Measurements from ENCODE around the gene SLC12A7. TPM values are rescaled to one million over a fixed set of nuclear protein-coding genes. Genes with fewer than 3 reads are reported as not detected.
A peak's percentile ranks its signal among the peaks of the same experiment; 100 is the strongest.
"Not testable (repeated sequence)": the region's sequence is repeated elsewhere in the genome, so short reads cannot be mapped to it uniquely, and the experiment has no call there.

SLC12A7 gene
- total RNA-seq, 2 donors from 2014 or later: 27.6 to 138 TPM

DNA sequence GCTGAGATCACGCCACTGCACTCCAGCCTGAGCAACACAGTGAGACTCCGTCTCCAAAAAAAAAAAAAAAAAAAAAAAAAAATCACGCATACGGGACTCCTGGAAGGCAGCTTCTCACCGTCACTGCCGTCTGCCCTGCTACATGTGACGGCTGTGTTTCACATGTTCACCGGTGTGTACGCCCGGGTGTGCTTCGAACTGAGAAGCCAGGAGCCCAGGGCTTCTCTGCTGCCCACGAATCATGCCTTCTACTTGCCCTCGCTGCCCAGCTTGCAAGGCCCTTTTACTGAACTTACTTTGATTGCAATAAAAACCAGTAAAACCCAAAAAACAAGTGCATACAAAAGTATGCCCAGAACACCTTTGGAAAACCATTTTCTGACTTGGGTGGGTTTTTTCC lies 109.0 kb downstream of the SLC12A7 start:
- TF ChIP-seq, protein P1, sequence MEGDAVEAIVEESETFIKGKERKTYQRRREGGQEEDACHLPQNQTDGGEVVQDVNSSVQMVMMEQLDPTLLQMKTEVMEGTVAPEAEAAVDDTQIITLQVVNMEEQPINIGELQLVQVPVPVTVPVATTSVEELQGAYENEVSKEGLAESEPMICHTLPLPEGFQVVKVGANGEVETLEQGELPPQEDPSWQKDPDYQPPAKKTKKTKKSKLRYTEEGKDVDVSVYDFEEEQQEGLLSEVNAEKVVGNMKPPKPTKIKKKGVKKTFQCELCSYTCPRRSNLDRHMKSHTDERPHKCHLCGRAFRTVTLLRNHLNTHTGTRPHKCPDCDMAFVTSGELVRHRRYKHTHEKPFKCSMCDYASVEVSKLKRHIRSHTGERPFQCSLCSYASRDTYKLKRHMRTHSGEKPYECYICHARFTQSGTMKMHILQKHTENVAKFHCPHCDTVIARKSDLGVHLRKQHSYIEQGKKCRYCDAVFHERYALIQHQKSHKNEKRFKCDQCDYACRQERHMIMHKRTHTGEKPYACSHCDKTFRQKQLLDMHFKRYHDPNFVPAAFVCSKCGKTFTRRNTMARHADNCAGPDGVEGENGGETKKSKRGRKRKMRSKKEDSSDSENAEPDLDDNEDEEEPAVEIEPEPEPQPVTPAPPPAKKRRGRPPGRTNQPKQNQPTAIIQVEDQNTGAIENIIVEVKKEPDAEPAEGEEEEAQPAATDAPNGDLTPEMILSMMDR (IDR thresholded peaks at IDR 0.05): no peak
- TF ChIP-seq POLR2AphosphoS5 (IDR thresholded peaks at IDR 0.05): no peak
- no peak for TF ChIP-seq POLR2A (IDR thresholded peaks at IDR 0.05)
- Histone ChIP-seq H3K27ac (no peak overlapping the region), H3K4me1 (replicated peaks) (no peaks in the 10 kb centered on the region), H3K4me3 (no peak overlapping the region), H3K27me3 (replicated peaks; ENCODE audit: insufficient read depth) (no peaks in the 10 kb centered on the region), H3K36me3 (no peaks in the 10 kb centered on the region), H3K9me3 (no peaks in the 10 kb centered on the region)
- 50% methylated on average over 13 of the region's 13 CpGs for WGBS
- intact Hi-C loops (cut with DNase I): loop anchor here (5.0 kb wide), 1 partner anchor 76 kb away; no protein-coding TSS in a partner anchor
- DNase-seq (ENCODE audit: low spot score): no peak

DNA sequence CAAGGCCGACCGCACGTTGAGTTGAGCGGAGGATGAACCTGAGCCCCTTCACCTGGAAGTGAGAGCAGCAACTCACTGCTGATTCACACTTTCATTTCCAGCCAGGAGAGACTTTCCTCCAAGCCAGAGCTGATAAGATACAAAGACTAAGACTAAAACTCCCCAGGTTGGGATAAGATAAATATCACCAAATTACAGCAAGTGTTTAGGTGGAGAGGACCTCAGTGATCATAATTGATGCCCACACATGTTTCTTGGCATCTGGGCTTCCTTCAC lies 109.7 kb downstream of the SLC12A7 start:
- 86% methylated on average over 4 of the region's 4 CpGs for WGBS
- no peak overlapping the region for H3K27ac ChIP-seq

DNA sequence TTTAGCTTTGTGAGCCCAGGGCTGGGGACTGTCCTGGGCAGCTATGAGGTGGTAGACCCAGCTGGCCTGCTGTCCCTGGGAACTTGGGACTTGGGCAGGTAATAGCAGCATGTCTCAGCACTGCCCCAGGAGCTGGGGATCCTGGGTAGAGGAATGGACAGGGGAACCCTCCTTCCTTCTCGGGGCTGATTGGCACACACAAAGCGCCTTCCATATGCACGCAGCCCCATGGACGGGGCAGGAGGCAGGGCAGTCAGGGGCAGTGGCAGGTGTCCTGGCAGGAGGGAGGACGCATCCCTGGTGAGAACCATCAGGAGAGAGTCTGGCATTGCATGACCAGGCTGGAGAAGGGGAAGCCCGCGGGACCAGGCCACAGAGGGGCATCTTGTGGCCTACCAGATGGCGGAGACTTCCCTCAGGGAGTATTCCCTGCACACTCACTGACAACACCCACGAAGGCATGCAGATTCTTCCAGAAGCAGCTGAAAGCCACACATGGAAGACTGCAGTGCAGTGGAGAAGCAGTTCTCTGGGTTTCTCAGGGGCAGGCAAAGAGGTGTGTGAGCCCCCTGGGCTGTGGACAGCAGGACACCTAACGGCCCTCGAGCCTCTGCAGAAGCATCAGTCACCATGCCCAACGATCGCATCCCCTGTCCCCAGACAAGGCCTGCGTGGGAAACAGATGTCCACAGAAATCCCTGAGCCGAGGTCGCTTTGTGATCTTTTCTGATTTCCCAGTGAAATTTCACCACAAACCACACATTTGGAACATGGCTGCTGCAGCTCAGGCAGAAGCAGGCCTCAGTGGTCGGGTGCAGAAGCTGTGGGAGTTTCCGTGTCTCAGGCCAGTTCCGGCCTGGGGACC lies 110.2 kb downstream of the SLC12A7 start:
- no peaks in the 10 kb centered on the region for H3K36me3 ChIP-seq
- no peak overlapping the region for H3K27ac ChIP-seq
- H3K4me1 ChIP-seq (replicated peaks): no peaks in the 10 kb centered on the region
- 92% methylated on average over 18 of the region's 19 CpGs for WGBS
- TF ChIP-seq POLR2A (IDR thresholded peaks at IDR 0.05) (no peak), POLR2AphosphoS5 (IDR thresholded peaks at IDR 0.05) (no peak)
- TF ChIP-seq, protein P1 (IDR thresholded peaks at IDR 0.05): no peak
- no peak overlapping the region for H3K4me3 ChIP-seq
- peak; percentile 4 for DNase-seq (ENCODE audit: low spot score)
- H3K27me3 ChIP-seq (replicated peaks; ENCODE audit: insufficient read depth): no peaks in the 10 kb centered on the region
- no peaks in the 10 kb centered on the region for H3K9me3 ChIP-seq
- intact Hi-C loops (cut with DNase I): loop anchor here (5.0 kb wide), 1 partner anchor 74 kb away; no protein-coding TSS in a partner anchor

More for the DNA sequence above, 109.7 kb downstream of the SLC12A7 start:
- TF ChIP-seq POLR2A (IDR thresholded peaks at IDR 0.05) (no peak), POLR2AphosphoS5 (IDR thresholded peaks at IDR 0.05) (no peak)
- TF ChIP-seq, protein P1 (IDR thresholded peaks at IDR 0.05): no peak
- no peaks in the 10 kb centered on the region for H3K9me3 ChIP-seq
- no peak for DNase-seq (ENCODE audit: low spot score)
- no peaks in the 10 kb centered on the region for H3K4me1 ChIP-seq (replicated peaks)
- H3K4me3 ChIP-seq: no peak overlapping the region
- no peaks in the 10 kb centered on the region for H3K27me3 ChIP-seq (replicated peaks; ENCODE audit: insufficient read depth)
- intact Hi-C loops (cut with DNase I): loop anchor here (5.0 kb wide), 1 partner anchor 75 kb away; no protein-coding TSS in a partner anchor
- H3K36me3 ChIP-seq: no peaks in the 10 kb centered on the region

GRCh38 chr5:1000831-1001230 lies 111.0 kb downstream of the SLC12A7 start:
- not testable (repeated sequence) for H3K9me3 ChIP-seq; H3K4me1 ChIP-seq (replicated peaks); H3K27ac ChIP-seq; H3K4me3 ChIP-seq; H3K27me3 ChIP-seq (replicated peaks; ENCODE audit: insufficient read depth); DNase-seq (ENCODE audit: low spot score); H3K36me3 ChIP-seq
- intact Hi-C loops (cut with DNase I): loop anchor here (5.0 kb wide), 1 partner anchor 74 kb away; no protein-coding TSS in a partner anchor
- 95% methylated on average over 11 of the region's 11 CpGs for WGBS

Small RNA genes within 50 kb of the gene (microRNA-seq; reads per million reads assigned to microRNA genes)
- gene MIR4635: not detected

Small RNA genes within 50 kb of the gene (small RNA-seq; reads per million reads assigned to genes)
- 0 reads per million in 2 donors for gene MIR4635

Other genes with a start within 250 kb of the SLC12A7 start
- gene BRD9, start 219.3 kb downstream of the SLC12A7 start, total RNA-seq: 10 to 100 TPM; 17.9 to 46.2 TPM
- 10 to 100 TPM in 1 of 2 donors, 1 to 10 TPM in 1; 1.8 to 11.9 TPM for gene TRIP13, start 219.2 kb downstream of the SLC12A7 start, total RNA-seq
- 10 to 100 TPM in 1 of 2 donors, 1 to 10 TPM in 1; 2.9 to 22.1 TPM for gene NKD2, start 103.3 kb downstream of the SLC12A7 start, total RNA-seq
- under 1 TPM; 0.09 to 0.17 TPM for gene SLC6A19, start 89.5 kb upstream of the SLC12A7 start, total RNA-seq
- gene SLC6A18, start 113.3 kb upstream of the SLC12A7 start, total RNA-seq: not detected
- 1 to 10 TPM in 1 of 2 donors, not detected in 1; 3.6 TPM for gene TERT, start 183.0 kb upstream of the SLC12A7 start, total RNA-seq
- 100 to 1,000 TPM; 105 to 135 TPM for gene CLPTM1L, start 233.0 kb upstream of the SLC12A7 start, total RNA-seq